ENCODE measurements around the gene KCNAB1.
"Not testable (repeated sequence)": the region's sequence is repeated elsewhere in the genome, so short reads cannot be mapped to it uniquely, and the experiment has no call there.

GRCh38 chr3:156284637-156285036, 164.3 kb downstream of the KCNAB1 start:
- TF ChIP-seq POLR2A (IDR thresholded peaks at IDR 0.05; ENCODE audit: low read length); GATA1 (IDR thresholded peaks at IDR 0.05; ENCODE audit: low read depth, low read length): not testable (repeated sequence)

Measured in erythroblast (primary cell).